ENCODE data around the gene ATP2B3. TPM values are rescaled to one million over a fixed set of nuclear protein-coding genes. Genes with fewer than 3 reads are reported as not detected.

The ATP2B3 gene
- total and polyA plus RNA-seq, 10 of the 15 experiments (the other 5 are each of a cell fraction or from before 2014, with no cell fraction given): 0.01 TPM; not detected in 9

DNA sequence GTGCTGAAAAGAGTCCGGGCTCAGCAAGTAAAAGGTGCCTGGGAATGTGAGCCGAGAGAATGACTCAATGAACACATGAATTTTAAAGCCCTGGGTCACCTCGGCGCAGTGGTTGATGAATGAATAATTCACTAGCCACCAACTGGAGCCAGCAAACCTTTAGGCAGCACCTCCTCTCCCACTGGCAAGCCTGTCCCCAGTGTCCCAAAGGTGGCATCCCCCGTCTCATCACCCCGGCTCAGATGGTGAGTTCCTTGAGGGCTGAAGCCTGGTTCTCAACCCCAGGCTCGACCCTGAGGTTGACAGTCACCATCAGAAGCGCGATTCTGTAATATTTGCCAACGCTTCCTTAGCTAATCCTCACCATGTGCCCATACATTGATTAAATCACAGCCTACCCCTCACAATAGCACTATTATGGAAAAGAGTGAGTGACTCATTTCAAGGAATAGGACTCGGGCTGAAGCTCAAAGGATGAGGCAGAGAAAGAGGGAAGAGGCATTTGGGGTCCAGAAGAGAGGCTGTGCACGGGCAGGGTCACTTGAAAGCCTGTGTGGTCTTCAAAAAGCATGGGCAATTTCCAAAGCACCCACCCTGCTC is 84.2 kb downstream of the ATP2B3 start:
- in situ Hi-C loops (cut with MboI): loop anchor here (10.0 kb wide), 1 partner anchor 113 kb away; no protein-coding TSS in a partner anchor
- ChIA-PET CTCF (interaction anchor here (4.2 kb wide), 1 partner anchor 7 kb away, joined by 18 read pairs; no protein-coding TSS in a partner anchor), POLR2A (no interaction called here)

More for the DNA sequence above, 84.2 kb downstream of the ATP2B3 start:
- ATAC-seq: no peak
- Histone ChIP-seq H3K27me3 (replicated peaks in 1 of 2; ENCODE audit: control insufficient read depth in 2 of 2, insufficient read depth in 2 of 2, low read length in 1 of 2) (no peaks in the 10 kb centered on the region), H3K9me3 (replicated peaks; ENCODE audit: control insufficient read depth, insufficient read depth, low read length) (no peaks in the 10 kb centered on the region; the same call in 2 of the 3 replicates), H3K4me2 (ENCODE audit: control insufficient read depth, insufficient read depth) (no peak overlapping the region), H3K9ac (ENCODE audit: control insufficient read depth, insufficient read depth, low read length) (no peak overlapping the region), H3K4me3 (no peak overlapping the region), H3K36me3 (ENCODE audit: control insufficient read depth in 2 of 2, insufficient read depth in 2 of 2, low read length in 1 of 2) (no peaks in the 10 kb centered on the region), H3K4me1 (ENCODE audit: control insufficient read depth, insufficient read depth, low read length) (no peaks in the 10 kb centered on the region; the same call in 1 of the 2 replicates), H3K79me2 (ENCODE audit: control insufficient read depth, insufficient read depth, low read length) (peaks cover 14% of the 10 kb centered on the region), H2AFZ (ENCODE audit: control insufficient read depth, low read depth, low read length) (no peak overlapping the region), H3K27ac (ENCODE audit: control insufficient read depth, insufficient read depth) (no peak overlapping the region), H4K20me1 (ENCODE audit: control insufficient read depth, insufficient read depth) (no peaks in the 10 kb centered on the region)
- WGBS (ENCODE audit: insufficient coverage, insufficient replicate concordance, low lambda C conversion rate, missing lambda C conversion rate): 65% methylated on average over 12 of the region's 12 CpGs
- DNase-seq (ENCODE audit: low read depth, low spot score): no peak
- intact Hi-C loops (cut with micrococcal nuclease; ENCODE audit: unreplicated experiment): no loop called here
- BruUV-seq (replicated peaks): no TSS peak
- TF ChIP-seq, protein P1, sequence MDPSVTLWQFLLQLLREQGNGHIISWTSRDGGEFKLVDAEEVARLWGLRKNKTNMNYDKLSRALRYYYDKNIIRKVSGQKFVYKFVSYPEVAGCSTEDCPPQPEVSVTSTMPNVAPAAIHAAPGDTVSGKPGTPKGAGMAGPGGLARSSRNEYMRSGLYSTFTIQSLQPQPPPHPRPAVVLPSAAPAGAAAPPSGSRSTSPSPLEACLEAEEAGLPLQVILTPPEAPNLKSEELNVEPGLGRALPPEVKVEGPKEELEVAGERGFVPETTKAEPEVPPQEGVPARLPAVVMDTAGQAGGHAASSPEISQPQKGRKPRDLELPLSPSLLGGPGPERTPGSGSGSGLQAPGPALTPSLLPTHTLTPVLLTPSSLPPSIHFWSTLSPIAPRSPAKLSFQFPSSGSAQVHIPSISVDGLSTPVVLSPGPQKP (IDR thresholded peaks at IDR 0.05; ENCODE audit: low read depth, low read length): no peak
- TF ChIP-seq SP1 (IDR thresholded peaks at IDR 0.05; ENCODE audit: low read depth, low read length) (no peak), RUNX3 (IDR thresholded peaks at IDR 0.05; ENCODE audit: low read length) (no peak), RAD51 (IDR thresholded peaks at IDR 0.05) (no peak), YBX1 (IDR thresholded peaks at IDR 0.05) (no peak), ZNF274 (IDR thresholded peaks at IDR 0.05; ENCODE audit: insufficient read depth, insufficient read length) (no peak), RB1 (IDR thresholded peaks at IDR 0.05; ENCODE audit: borderline replicate concordance) (no peak), MTA3 (IDR thresholded peaks at IDR 0.05; ENCODE audit: borderline replicate concordance, low read length) (no peak), CREM (IDR thresholded peaks at IDR 0.05; ENCODE audit: low read depth) (no peak), GATAD2B (conservative IDR thresholded peaks at IDR 0.05; ENCODE audit: low read depth) (no peak), SREBF2 (IDR thresholded peaks at IDR 0.05; ENCODE audit: low read length) (no peak), CBX3 (IDR thresholded peaks at IDR 0.05; ENCODE audit: borderline replicate concordance, low read depth) (no peak), IKZF1 (conservative IDR thresholded peaks at IDR 0.05) (no peak), CHD2 (IDR thresholded peaks at IDR 0.05; ENCODE audit: borderline replicate concordance, low read depth, low read length) (no peak), NR2F1 (conservative IDR thresholded peaks at IDR 0.05) (no peak)
- TF ChIP-seq, protein P2, sequence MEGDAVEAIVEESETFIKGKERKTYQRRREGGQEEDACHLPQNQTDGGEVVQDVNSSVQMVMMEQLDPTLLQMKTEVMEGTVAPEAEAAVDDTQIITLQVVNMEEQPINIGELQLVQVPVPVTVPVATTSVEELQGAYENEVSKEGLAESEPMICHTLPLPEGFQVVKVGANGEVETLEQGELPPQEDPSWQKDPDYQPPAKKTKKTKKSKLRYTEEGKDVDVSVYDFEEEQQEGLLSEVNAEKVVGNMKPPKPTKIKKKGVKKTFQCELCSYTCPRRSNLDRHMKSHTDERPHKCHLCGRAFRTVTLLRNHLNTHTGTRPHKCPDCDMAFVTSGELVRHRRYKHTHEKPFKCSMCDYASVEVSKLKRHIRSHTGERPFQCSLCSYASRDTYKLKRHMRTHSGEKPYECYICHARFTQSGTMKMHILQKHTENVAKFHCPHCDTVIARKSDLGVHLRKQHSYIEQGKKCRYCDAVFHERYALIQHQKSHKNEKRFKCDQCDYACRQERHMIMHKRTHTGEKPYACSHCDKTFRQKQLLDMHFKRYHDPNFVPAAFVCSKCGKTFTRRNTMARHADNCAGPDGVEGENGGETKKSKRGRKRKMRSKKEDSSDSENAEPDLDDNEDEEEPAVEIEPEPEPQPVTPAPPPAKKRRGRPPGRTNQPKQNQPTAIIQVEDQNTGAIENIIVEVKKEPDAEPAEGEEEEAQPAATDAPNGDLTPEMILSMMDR (IDR thresholded peaks at IDR 0.05 in 2 of 3, conservative IDR thresholded peaks at IDR 0.05 in 1 of 3; ENCODE audit: control insufficient read depth in 2 of 3, extremely low read depth in 1 of 3, insufficient read depth in 1 of 3, low read depth in 3 of 3, low read length in 3 of 3): no peak
- TF ChIP-seq, protein P3, sequence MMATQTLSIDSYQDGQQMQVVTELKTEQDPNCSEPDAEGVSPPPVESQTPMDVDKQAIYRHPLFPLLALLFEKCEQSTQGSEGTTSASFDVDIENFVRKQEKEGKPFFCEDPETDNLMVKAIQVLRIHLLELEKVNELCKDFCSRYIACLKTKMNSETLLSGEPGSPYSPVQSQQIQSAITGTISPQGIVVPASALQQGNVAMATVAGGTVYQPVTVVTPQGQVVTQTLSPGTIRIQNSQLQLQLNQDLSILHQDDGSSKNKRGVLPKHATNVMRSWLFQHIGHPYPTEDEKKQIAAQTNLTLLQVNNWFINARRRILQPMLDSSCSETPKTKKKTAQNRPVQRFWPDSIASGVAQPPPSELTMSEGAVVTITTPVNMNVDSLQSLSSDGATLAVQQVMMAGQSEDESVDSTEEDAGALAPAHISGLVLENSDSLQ (IDR thresholded peaks at IDR 0.05): no peak
- SMC1A ChIA-PET (ENCODE audit: uncharacterized antibody, unreplicated experiment): no interaction called here
- no peak for FAIRE-seq
- RAD21 ChIA-PET (ENCODE audit: unreplicated experiment): interaction anchor here (0.6 kb wide), 1 partner anchor 56 kb away, joined by 3 read pairs; no protein-coding TSS in a partner anchor

Measured in GM12878 (cell line).